ENCODE measurements around the gene TMEM91.

DNA sequence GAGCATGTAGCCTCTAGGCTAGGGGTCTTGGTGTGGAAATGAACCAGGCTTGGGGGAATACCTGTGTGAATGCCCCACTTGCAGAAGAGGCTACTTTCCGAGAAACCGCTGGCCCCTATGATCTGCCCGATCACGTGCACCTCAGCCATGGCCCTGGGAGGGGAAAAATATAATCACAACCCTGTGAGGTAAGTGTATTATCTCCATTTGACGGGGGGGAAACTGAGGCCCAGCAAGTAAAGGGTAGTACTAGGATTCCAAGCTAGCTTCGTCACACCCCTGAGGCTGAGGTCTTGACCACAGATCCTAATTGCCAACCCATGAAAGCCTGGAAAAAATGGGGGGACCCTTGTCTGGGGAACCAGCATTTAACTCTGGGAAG is 13.0 kb upstream of the TMEM91 start:
- TF ChIP-seq POLR2A (IDR thresholded peaks at IDR 0.05; ENCODE audit: extremely low read depth, insufficient read length) (no peak), MYC (IDR thresholded peaks at IDR 0.05; ENCODE audit: low read depth, low read length) (no peak)
- TF ChIP-seq, protein P1, sequence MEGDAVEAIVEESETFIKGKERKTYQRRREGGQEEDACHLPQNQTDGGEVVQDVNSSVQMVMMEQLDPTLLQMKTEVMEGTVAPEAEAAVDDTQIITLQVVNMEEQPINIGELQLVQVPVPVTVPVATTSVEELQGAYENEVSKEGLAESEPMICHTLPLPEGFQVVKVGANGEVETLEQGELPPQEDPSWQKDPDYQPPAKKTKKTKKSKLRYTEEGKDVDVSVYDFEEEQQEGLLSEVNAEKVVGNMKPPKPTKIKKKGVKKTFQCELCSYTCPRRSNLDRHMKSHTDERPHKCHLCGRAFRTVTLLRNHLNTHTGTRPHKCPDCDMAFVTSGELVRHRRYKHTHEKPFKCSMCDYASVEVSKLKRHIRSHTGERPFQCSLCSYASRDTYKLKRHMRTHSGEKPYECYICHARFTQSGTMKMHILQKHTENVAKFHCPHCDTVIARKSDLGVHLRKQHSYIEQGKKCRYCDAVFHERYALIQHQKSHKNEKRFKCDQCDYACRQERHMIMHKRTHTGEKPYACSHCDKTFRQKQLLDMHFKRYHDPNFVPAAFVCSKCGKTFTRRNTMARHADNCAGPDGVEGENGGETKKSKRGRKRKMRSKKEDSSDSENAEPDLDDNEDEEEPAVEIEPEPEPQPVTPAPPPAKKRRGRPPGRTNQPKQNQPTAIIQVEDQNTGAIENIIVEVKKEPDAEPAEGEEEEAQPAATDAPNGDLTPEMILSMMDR (IDR thresholded peaks at IDR 0.05; ENCODE audit: low read depth, low read length): no peak
- TF ChIP-seq, protein P2, sequence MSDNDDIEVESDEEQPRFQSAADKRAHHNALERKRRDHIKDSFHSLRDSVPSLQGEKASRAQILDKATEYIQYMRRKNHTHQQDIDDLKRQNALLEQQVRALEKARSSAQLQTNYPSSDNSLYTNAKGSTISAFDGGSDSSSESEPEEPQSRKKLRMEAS (IDR thresholded peaks at IDR 0.05; ENCODE audit: low read depth, low read length): no peak
